HG03280 (cell line): ENCODE measurements around the gene HELB.

Experiments used
- ATAC-seq: cut with Tn5 transposase; IDR thresholded peaks from one replicate; pipeline ENCODE4 v1.9.1; 2021; ENCODE audit warnings: mild to moderate bottlenecking, moderate library complexity; ENCODE audit not compliant: unreplicated experiment

The HELB gene

DNA sequence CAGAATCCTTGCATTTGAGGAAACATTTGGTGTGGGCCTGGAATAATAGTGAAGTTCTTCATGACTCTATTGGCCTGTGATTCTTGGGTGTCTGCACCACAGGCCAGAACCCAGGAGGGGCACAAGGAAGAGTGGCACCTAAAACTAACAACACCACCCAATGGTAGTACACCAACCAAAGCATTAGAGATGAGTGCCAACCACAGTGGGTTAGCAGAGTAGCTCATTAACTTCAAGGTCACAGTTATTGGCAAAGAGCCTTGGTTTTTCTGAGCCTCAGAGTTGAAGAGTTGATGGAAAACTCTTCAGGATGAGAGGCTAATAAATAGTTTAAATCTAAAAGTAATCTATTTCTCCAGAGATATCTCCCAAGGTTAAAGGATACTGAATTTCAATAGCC is 57.0 kb downstream of the HELB start:
- no peak for ATAC-seq

DNA sequence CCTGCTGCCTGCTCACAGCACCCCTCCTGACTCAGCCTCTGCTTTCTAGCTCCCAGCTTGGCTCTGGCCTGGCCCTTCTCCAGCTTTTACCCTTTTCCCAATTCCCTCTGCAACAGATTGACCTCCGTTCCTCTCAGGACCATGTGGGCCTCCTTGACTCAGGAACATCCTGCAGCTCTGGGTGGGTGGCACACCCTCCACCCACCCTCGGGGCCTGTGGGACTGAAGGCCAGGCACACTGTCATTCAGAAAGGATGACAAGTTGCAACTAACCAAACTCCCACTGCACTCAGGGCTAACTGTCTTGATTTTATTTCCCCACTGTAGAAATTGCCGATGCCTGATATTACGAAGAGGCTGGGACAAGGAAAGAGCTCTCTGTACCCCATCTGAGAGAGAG is 59.4 kb downstream of the HELB start:
- no peak for ATAC-seq

DNA sequence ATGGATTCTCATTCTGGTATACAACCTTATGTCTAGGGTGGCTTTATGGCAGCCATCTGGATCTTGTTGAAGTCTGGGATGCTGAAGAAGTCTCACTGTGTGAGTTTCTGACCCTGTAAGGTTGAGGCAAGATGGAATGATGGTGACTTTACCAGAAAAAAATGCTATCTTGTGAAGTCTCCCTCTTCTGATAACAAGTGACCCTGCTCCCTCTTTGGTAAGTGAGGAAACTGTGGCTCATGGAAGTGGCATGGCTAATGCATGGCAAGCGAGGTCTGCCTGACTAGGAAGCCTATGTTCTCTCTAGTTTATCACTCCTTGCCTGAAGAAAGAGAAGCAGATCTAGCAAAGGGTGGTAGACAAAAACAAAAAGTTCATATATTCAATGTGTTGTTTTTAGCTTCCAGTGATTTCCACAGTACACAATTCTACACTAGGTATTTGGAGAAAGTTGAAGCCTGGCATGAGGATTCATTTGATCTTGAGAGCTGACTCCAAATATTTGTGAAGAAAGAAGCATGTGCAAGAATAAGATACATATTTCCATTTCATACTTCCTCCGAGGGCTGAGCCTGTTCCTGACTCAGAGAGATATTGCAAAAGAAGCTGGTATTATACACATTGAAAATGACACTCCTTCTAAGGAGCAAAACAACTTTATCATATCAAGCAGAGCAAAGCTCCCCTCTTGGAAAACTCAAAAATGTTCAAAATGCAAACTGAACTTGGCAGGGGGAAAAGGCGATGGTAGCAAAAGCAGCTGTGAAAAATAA is 63.6 kb downstream of the HELB start:
- no peak for ATAC-seq

DNA sequence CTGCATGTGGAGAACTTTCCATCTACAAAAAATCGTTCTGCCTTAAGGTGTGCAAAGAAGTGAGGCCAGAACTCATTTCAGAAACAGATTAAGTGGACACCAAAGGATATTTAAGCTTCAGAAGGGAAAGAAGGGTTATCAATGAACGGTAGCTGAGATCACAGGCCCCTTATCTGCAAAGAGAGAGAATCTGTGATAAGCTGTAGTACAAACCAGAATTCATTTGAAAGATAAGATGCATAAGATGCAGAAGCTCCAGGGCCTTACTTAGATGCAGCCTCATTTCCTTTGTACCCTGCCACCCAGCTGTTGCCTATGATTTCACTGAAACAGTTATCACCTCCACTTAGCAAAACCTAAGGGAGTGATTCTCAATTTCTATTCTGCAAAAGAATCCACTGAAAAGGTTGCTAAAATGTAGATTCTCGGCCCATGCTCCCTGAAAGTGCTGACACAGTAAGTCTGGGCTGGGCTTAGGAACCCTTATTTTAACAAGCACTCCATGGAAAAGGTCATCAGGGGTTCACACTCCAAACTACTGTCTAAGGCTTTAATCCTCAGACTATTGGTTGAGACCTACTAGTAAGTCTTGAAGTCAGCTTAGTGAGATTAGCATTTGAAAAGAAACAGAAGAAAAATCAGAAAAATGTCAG is 64.8 kb downstream of the HELB start:
- ATAC-seq, result no peak

DNA sequence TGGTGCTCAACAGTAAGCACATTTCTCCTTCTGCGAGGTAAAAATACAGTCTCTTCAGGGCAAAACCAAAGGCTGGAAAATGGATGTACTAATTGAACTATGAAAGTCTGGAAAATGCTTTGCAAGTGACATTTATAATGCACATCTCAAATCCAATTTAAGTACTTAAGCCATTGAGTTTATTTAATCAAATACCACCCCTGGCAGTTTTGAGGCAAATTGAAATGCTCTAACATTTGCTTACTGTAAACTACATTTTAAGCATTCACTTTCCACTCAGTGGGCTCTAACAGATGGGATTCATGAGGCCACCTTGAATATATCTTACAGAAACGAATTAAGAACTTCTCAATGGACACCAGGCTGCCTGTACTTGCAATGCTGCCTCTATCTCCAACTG is 69.7 kb downstream of the HELB start:
- ATAC-seq, result no peak

DNA sequence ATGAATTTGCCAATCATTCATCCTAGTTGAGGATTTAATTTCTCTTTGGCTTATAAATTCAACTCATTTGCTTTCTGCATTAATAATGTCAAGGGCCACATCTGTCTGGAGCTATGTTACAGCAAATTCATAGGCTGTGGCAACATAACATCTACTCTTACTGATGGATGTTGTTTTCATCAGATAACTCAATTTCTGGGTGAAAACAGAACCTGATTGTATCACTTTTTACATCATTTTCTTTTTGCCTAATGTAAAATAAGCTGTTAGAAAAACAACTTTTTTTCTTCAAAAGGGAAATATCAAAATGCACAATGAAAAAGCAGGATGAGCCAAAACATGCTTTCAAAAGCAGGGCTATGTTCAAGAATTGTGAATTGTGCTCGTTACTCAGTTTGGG is 73.3 kb downstream of the HELB start:
- no peak for ATAC-seq

DNA sequence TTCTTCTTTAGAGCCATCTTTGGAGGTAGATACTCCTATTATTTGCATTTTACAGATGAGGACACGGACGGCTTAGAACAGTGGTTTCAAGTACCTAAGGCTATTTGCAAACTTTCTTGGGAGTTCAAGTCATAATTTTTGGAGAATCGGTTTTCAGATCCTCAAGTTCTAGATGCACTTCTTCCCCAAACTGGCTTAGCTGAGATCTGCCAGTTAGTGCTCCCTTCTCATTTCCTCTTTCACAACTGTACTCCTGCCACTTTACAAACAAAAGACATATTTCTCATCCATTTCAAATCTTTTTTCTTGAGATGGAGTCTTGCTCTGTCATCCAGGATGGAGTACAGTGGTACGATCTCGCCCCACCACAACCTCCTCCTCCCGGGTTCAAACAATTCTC is 77.3 kb downstream of the HELB start:
- ATAC-seq, result no peak

DNA sequence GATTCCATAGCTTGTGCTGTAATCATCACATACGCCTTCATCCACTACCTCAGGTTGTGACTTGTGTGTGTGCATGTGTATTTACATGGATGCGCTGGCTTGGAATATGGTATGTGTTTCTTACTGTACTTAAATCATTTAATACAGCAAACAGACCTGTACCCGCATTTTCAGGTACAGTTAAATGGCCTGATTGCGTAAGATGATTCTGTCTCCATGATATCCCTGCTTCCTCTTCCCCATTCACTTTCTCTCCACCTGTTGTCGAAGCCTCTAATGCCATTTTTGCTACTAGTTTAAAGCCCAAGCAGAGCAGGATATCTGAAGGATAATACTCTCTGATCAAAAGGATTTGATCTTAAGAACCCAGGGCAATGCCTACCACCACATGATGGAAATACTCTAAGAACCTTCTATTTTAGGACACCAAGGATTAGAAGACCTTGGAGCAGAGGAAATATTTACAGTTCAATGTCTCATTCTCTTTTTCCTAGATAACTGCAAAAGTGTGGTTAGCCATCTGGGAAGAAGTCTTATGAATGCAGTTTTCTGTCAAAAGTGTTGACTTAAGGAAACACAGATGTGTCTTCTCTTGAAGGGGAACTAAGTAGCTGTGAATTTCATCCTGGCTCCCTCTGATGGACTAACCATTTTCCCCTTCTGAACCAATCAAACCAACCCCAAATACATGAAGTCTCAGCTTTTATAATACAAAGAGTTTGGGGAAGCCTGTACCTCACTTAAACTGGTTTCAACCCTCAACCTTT is 78.7 kb downstream of the HELB start:
- no peak for ATAC-seq

DNA sequence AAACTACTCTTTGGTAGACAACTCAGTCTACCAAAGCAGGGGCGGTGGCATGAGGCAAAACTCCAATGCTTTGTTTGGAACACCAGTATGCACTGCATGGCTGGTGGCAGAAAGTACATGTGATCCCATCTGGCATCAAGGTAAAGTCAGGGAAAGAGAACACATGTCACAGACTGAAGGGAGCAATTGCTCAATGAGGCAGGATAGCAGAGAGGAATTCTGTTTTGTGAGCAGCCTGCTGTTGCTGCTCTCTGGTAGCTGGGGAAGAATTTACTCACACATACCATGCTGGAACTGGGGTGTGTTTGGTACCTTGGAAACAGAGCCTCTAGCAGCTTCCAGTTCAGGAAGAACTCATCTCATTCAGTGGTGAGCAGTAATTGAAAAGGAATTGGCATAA is 84.8 kb downstream of the HELB start:
- ATAC-seq, result no peak
